Dedifferentiated amniotic fluid mesenchymal stem cell (primary cell): ENCODE results near the gene NEK6.

Experiments
- DNase-seq: peaks from one replicate; pipeline ENCODE4 v3.0.0-alpha.2; 2016; ENCODE audit errors: extremely low spot score

Gene NEK6

DNA sequence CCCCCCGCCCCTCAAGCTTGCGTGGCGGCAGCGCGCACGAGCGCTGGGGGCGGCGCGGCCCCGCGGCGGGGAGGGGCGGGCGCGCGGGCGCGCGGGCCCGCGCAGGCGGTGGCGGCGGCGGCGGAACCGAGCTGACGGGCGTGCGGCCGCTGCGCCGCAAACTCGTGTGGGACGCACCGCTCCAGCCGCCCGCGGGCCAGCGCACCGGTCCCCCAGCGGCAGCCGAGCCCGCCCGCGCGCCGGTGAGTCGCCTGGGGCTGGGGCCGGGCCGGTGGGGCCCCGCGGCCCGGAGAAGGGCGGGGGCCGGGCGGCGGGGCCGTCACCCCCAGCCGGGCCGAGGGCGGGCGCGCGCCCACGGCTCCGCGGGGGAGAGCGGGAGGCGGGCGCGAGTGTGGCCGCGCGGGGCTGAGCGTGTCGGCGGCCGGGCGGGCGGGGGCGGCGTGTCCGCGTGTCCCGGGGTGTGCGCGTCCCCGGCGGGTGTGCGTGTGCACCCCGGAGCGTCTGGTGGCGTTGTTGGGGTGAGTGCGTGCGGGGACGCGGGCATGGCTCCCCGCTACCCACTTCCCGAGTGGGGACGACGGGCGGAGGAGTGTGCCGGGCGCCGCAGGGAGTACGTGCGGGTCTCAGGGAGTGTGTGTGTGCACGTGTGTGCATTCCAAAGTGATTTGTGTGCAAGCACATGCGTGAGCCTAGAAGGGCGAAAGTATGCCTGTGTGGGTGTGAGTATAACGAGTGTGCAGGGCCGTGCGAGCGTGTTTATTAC is at the start of gene NEK6:
NEK6 (plus strand) TSS at position 106 of the 763 bp plus-strand sequence. CDS start 44,016 bp downstream, outside the sequence.
- DNase-seq, result no peak

GRCh38 chr9:124208571-124208970 is 49.2 kb upstream of the NEK6 start:
- peak; percentile 3 for DNase-seq

- DNase-seq, result peak; percentile 12
Observed at GRCh38 chr9:124209279-124209678, 48.5 kb upstream of the NEK6 start.

GRCh38 chr9:124209774-124210173 is 48.0 kb upstream of the NEK6 start:
- peak; percentile 7 for DNase-seq

GRCh38 chr9:124210697-124211096 is 47.1 kb upstream of the NEK6 start:
- DNase-seq, result no peak

- peak; percentile 28 for DNase-seq
Observed at GRCh38 chr9:124212381-124213050, 45.2 kb upstream of the NEK6 start.

- DNase-seq, result no peak
Observed at GRCh38 chr9:124213396-124213795, 44.4 kb upstream of the NEK6 start.

GRCh38 chr9:124214116-124214515 is 43.6 kb upstream of the NEK6 start:
- no peak for DNase-seq

DNA sequence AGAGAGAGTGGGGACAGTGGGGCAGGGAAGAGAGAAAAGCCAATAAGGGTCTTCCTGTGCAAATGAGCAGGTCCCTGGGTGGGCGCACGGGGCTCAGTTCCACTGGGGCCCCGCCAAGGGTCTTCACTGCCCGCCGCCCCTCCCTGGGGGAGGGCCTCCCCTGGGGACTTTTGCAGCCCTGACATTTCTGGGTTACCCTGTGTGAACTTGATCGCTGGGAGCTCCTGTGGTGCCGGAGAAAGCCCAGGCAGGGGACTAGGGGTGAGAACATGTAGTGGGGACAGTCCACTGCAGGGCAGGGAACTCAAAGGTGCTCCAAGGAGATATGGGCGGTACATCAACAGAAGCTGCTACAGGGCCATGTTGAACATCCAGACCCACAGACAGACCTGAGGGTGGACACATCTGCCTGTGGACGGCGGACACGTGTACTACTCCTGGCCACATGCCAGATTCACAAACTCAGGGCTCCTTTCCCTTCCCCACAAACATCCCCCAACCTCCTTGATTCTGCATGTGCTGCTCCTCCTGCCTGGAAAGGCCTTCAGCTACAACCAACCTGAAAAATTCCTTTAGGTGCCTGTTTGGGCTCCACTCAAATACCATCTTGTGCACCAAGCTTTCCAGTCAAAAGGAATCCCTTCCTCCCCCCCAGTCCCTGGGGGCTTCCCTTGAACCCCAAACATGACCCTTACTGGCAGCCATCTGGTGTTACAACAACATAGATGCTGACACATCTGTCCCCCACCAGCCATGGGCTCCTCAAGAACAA is 43.0 kb upstream of the NEK6 start:
- DNase-seq, result no peak

DNA sequence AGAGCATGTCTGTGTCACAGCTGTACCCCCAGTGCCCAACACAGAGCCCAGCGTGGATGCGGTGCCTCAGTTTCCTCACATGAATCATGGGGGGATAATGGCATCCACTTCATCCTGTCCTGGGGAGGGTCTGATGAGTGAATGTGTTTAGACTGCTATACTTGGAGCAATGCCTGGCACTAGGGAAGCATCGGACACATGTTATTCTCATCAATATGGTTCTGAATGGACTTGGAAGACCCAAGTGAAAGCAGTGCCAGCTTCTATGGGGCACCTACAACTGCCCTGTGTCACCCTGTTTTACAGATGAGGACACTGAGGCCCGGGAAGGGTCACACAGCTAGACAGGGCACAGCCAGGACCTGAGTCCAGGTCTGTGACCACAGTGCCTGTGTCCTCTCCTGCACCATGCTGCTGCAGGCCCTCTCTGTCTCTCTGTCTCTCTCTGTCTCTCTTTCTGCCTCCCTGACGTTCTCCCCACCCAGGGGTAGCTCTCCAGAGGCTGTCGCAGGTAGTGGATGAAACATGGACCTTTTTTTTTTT is 42.3 kb upstream of the NEK6 start:
- DNase-seq, result no peak

- no peak for DNase-seq
Observed at GRCh38 chr9:124215956-124216355, 41.8 kb upstream of the NEK6 start.

DNA sequence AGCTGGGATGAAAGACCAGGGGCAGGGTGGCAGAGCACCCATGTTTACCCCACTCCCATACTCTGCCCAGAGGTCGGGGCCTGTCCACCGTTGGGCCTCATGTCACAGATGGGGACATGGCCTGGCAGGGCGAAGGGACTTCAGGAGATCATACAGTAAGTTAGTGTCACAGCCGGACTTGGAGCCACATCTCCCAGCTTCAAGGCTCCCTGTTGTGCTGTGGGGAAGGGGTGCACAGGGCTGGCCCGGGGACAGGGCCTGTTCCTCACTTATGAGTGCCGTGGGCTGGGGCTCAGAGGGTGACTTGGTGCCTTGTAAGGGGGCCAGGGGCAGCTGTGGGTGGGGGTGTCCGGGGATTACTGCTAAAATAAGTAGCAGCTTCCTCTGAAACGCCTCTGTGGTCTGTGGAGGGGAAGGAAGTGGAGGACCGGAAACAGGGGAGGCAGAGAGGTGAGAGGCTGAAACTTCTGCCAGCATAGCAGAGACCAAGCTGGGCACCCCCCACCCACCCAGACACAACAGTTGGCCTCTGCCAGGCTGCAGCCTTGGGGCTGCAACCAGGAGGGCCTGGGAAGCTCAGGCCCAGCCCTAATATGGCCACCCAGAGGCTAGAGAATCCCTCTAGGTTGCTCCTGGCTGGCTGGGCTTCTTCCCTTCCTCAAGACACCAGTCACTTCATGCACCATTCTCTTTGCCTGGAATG is 41.1 kb upstream of the NEK6 start:
- no peak for DNase-seq

DNA sequence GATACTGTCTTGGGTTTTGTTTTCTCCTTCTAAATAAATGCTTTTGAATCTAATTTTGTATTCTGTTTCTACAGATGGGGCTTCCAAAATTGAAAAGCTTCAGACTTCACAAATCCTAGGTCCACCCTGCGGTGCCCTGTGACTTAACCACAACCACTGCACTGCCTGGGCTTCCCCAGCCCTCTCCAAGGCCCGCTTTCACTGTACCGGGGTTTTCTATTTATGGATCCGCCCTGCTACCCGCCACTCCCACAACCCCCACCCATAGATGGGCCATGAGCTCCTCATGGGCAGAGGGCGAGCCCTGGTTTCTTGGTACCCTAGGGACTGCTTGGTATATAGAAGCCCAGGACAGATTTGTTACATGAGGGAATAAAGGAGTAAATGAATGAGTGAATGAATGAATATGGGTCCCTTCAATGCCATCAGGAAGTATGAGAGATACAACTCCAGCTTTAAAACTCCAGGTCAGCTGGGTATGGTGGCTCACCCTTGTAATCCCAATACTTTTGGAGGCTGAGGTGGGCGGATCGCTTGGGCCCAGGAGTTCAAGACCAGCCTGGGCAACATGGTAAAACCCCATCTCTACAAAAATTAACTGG is 39.8 kb upstream of the NEK6 start:
- DNase-seq, result no peak

GRCh38 chr9:124218438-124218982 is 39.2 kb upstream of the NEK6 start:
- DNase-seq, result no peak

DNA sequence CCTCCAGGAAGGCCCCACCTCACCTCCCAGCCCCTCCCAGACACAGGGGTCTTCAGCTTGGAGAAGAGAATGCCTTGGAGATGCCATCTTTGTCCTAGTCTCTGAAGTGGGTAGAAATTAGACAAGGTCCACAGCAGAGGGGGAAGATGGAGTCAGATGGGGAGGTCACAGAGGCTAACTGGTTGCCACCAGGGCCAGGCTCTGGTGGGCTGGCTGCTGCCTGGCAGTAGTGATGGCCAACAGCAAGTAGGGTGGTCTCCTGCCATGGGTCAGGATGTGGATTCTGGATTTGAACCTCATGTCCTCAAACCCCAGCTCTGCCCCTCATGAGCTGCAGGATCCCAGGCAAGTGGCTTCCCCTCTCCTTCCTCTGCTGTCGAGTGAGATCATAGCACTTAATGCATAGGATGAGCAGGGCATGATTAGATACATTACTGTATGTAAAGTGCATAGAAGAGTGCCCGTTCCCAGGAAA is 38.7 kb upstream of the NEK6 start:
- DNase-seq, result no peak

GRCh38 chr9:124220946-124221451 is 36.8 kb upstream of the NEK6 start:
- no peak for DNase-seq

GRCh38 chr9:124221676-124222075 is 36.1 kb upstream of the NEK6 start:
- DNase-seq, result no peak

DNA sequence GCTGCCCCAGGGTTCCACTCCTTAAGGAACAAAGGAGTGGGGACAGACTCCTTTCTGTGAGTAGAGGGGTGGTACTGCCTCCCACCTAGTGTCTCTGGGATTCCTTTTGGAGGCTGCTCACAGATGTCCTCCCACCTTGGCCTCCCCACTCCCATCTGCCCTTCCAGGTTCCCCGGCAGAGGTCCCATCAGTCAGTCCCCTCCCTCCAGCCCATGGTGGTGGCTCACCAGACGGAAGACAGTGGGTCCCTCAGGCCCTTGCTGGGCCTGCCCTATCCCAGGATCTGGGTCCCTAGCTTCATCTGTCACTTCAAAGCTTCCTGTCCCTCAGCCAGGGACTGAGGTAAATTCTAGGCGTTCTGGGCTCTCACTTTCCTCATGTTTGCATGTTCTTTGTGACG is 35.6 kb upstream of the NEK6 start:
- no peak for DNase-seq

- no peak for DNase-seq
Observed at GRCh38 chr9:124222918-124223720, 34.6 kb upstream of the NEK6 start.

GRCh38 chr9:124225945-124226344 is 31.8 kb upstream of the NEK6 start:
- no peak for DNase-seq
